SK-N-SH (cell line): ENCODE results near the gene SLC24A3. TPM values are rescaled to one million over a fixed set of nuclear protein-coding genes. Genes with fewer than 3 reads are reported as not detected.

Experiments used
- CTCF ChIA-PET: fragments of 300-600, 350-600 bp; formaldehyde crosslinking; extraction: SDS; loops from one replicate; lab custom pipeline; 2021; lab: Yijun Ruan, JAX
- POLR2A ChIA-PET: fragments of 350-600 bp; sonication (Branson Sonifier 250); formaldehyde crosslinking; extraction: SDS; loops from one replicate; lab custom pipeline; 2020; ENCODE audit warnings: antibody characterized with exemption, inconsistent platforms; lab: Yijun Ruan, JAX
- DNase-seq: peaks from one replicate; pipeline ENCODE4 v3.0.0; 2012
- H2AFZ ChIP-seq: fragments of 200-600 bp; sonication (generic); 2 replicates; pipeline ENCODE4 v1.8.1; 2016; ENCODE audit warnings: antibody characterized with exemption, mild to moderate bottlenecking, low read depth
- H3F3A ChIP-seq: fragments of 200-600 bp; sonication (generic); replicated peaks from 2 replicates; pipeline ENCODE3; 2016; ENCODE audit warnings: antibody characterized with exemption, mild to moderate bottlenecking; ENCODE audit not compliant: insufficient read depth
- H3K27ac ChIP-seq, 2 experiments: fragments of 200-500 bp in 1 of 2; fragments of 200-600 bp in 1 of 2; sonication (Bioruptor generic) in 1 of 2; sonication (generic), shearing (Covaris generic) in 1 of 2; 2 replicates each; pipeline versions ENCODE4 v1.5.1 to v1.6.1; 2014 to 2016; ENCODE audit warnings: low read depth in 2 of 2, inconsistent platforms in 1 of 2, low read length in 1 of 2, mild to moderate bottlenecking in 1 of 2, mixed read lengths in 1 of 2
- H3K27me3 ChIP-seq: fragments of 200-600 bp; sonication (generic), shearing (Covaris generic); 2 replicates; pipeline ENCODE4 v1.6.1; 2016; ENCODE audit warnings: mixed run types; ENCODE audit not compliant: insufficient read depth
- H3K36me3 ChIP-seq, 2 experiments: fragments of 200-500 bp in 1 of 2; fragments of 200-600 bp in 1 of 2; sonication (Bioruptor generic) in 1 of 2; sonication (generic) in 1 of 2; replicated peaks in 1 of 2; 2 replicates each; pipeline versions ENCODE3 to v1.5.1; 2014 to 2016; ENCODE audit warnings: low read length in 1 of 2, mild to moderate bottlenecking in 1 of 2; ENCODE audit not compliant: insufficient read depth in 2 of 2, control insufficient read depth in 1 of 2
- H3K4me1 ChIP-seq, 2 experiments: fragments of 200-500 bp in 1 of 2; fragments of 200-600 bp in 1 of 2; sonication (Bioruptor generic) in 1 of 2; sonication (generic), shearing (Covaris generic) in 1 of 2; 2 replicates each; pipeline versions ENCODE4 v1.5.1 to v1.6.1; 2014 to 2016; ENCODE audit warnings: low read depth in 1 of 2, low read length in 1 of 2, mixed run types in 1 of 2; ENCODE audit not compliant: insufficient read depth in 2 of 2, control insufficient read depth in 1 of 2
- H3K4me2 ChIP-seq: fragments of 200-600 bp; sonication (generic), shearing (Covaris generic); 2 replicates; pipeline ENCODE4 v1.6.1; 2017; ENCODE audit warnings: mixed run types
- H3K4me3 ChIP-seq, 2 experiments: fragments of 200-500 bp in 1 of 2; fragments of 200-600 bp in 1 of 2; sonication (Bioruptor generic) in 1 of 2; sonication (generic), shearing (Covaris generic) in 1 of 2; 2 replicates each; pipeline versions ENCODE4 v1.5.1 to v1.8.1; 2014 to 2016; ENCODE audit warnings: low read depth in 2 of 2, inconsistent platforms in 1 of 2, low read length in 1 of 2, mild to moderate bottlenecking in 1 of 2, mixed read lengths in 1 of 2, moderate library complexity in 1 of 2
- H3K79me2 ChIP-seq: fragments of 200-600 bp; sonication (generic); 2 replicates; pipeline ENCODE4 v1.8.1; 2017; ENCODE audit warnings: mild to moderate bottlenecking; ENCODE audit not compliant: insufficient read depth
- H3K9ac ChIP-seq: fragments of 200-600 bp; sonication (generic); 2 replicates; pipeline ENCODE4 v1.6.1; 2017; ENCODE audit warnings: mixed run types
- H3K9me2 ChIP-seq: fragments of 200-600 bp; sonication (generic); 2 replicates; pipeline ENCODE4 v1.6.1; 2017; ENCODE audit warnings: mixed run types
- H3K9me3 ChIP-seq: fragments of 200-600 bp; sonication (generic); 2 replicates; pipeline ENCODE4 v1.6.1; 2017; ENCODE audit warnings: mixed run types, mild to moderate bottlenecking, moderate library complexity
- H4K20me1 ChIP-seq: fragments of 200-600 bp; sonication (generic); 2 replicates; pipeline ENCODE4 v1.6.1; 2017; ENCODE audit warnings: mild to moderate bottlenecking, mixed run types; ENCODE audit not compliant: insufficient read depth
- ELF1 ChIP-seq: IDR thresholded peaks from 2 replicates; pipeline ENCODE4 v1.4.0; 2012
- EZH2phosphoT487 ChIP-seq: fragments of 200-600 bp; sonication (generic); IDR thresholded peaks from 2 replicates; pipeline ENCODE4 v1.6.1; 2017; ENCODE audit warnings: low read depth, mixed run types, mild to moderate bottlenecking, antibody characterized with exemption, moderate library complexity, borderline replicate concordance
- FOSL2 ChIP-seq: IDR thresholded peaks from 2 replicates; pipeline ENCODE4 v1.4.0; 2012; ENCODE audit warnings: low read depth, mild to moderate bottlenecking, moderate library complexity, borderline replicate concordance
- FOXJ3 ChIP-seq: sonication (generic); formaldehyde crosslinking; IDR thresholded peaks from 2 replicates; pipeline ENCODE4 v1.5.1; 2020; ENCODE audit warnings: mild to moderate bottlenecking, missing genetic modification reagents
- FOXM1 ChIP-seq: IDR thresholded peaks from 2 replicates; pipeline ENCODE4 v1.4.0; 2012; ENCODE audit warnings: low read depth, mild to moderate bottlenecking
- MEF2A ChIP-seq: IDR thresholded peaks from 2 replicates; pipeline ENCODE4 v1.4.0; 2012; ENCODE audit warnings: low read depth, borderline replicate concordance
- NFIC ChIP-seq: IDR thresholded peaks from 2 replicates; pipeline ENCODE4 v1.4.0; 2012; ENCODE audit warnings: borderline replicate concordance
- NRF1 ChIP-seq: IDR thresholded peaks from 2 replicates; pipeline ENCODE4 v1.6.1; 2012; ENCODE audit warnings: low read depth, mild to moderate bottlenecking, low read length
- POLR2AphosphoS5 ChIP-seq: IDR thresholded peaks from 2 replicates; pipeline ENCODE4 v1.6.1; 2012; ENCODE audit warnings: low read depth, low read length
- RCOR1 ChIP-seq: fragments of 150-350 bp; IDR thresholded peaks from 2 replicates; pipeline ENCODE4 v1.6.1; 2017; ENCODE audit warnings: antibody characterized with exemption, low read length
- RFX5 ChIP-seq: IDR thresholded peaks from 2 replicates; pipeline ENCODE4 v1.6.1; 2012; ENCODE audit warnings: mild to moderate bottlenecking, improper control_type of control experiment, low read length
- SMC3 ChIP-seq: IDR thresholded peaks from 2 replicates; pipeline ENCODE4 v1.6.1; 2012; ENCODE audit warnings: low read depth, low read length, improper control_type of control experiment
- WGBS: methylation state at CpG from one replicate; pipeline ENCODE4 v1.1.6; 2017; ENCODE audit warnings: low lambda C conversion rate; 5-methylcytosine and 5-hydroxymethylcytosine counted together
- polyA plus RNA-seq, 3 experiments: library from polyadenylated mRNA; depleted of rRNA; stranded (reverse); fragments of >200 nt; gene quantifications; 2 replicates each; pipeline ENCODE4 v1.2.3, GENCODE V29; 2012
- TF ChIP-seq, protein P1 (sequence below): IDR thresholded peaks from 2 replicates; pipeline ENCODE4 v1.6.1; 2012; ENCODE audit warnings: mild to moderate bottlenecking, low read depth, low read length, moderate library complexity
- TF ChIP-seq, protein P2 (sequence below): IDR thresholded peaks from 2 replicates; pipeline ENCODE4 v1.4.0; 2012; ENCODE audit warnings: low read depth

Gene SLC24A3
- polyA plus RNA-seq, 1 of the 3 experiments (the other 2 are of a cell fraction), result not detected

DNA sequence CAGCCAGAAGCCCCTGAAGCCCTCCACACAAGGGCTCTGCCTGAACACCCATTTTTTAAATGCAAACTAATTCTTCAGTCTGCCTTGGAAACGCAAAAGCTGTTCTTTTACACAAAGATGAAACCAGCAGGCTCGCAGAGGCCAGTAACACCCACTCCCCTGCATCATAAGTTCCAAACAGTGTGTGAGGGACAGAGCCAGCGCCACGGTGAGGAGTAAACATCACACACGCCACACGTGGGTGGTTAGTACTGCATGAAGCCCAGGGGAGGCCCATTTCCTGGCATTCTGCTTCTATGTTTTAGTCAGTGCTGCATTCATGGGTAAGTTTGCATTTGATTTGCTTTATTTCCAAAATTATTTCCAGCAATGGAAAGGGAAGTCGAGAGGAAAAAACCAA is 327.9 kb downstream of the SLC24A3 start:
- Histone ChIP-seq H3K4me1 (no peaks in the 10 kb centered on the region; a peak in 1 of 4 replicates), H2AFZ (no peak overlapping the region), H3K9me2 (no peaks in the 10 kb centered on the region), H3K36me3 (no peaks in the 10 kb centered on the region), H3K9ac (no peak overlapping the region), H4K20me1 (no peaks in the 10 kb centered on the region), H3K4me2 (no peak overlapping the region), H3K27ac (no peak overlapping the region), H3K4me3 (no peak overlapping the region), H3K79me2 (no peaks in the 10 kb centered on the region), H3K9me3 (no peaks in the 10 kb centered on the region), H3F3A (no peaks in the 10 kb centered on the region), H3K27me3 (peaks cover 4% of the 10 kb centered on the region; the same call in 1 of the 2 replicates)
- DNase-seq, result no peak
- 1% methylated on average over 7 of the region's 7 CpGs for WGBS
- TF ChIP-seq FOXJ3 (CRISPR knock-in tag) (no peak), FOXM1 (no peak)
- TF ChIP-seq, protein P1, sequence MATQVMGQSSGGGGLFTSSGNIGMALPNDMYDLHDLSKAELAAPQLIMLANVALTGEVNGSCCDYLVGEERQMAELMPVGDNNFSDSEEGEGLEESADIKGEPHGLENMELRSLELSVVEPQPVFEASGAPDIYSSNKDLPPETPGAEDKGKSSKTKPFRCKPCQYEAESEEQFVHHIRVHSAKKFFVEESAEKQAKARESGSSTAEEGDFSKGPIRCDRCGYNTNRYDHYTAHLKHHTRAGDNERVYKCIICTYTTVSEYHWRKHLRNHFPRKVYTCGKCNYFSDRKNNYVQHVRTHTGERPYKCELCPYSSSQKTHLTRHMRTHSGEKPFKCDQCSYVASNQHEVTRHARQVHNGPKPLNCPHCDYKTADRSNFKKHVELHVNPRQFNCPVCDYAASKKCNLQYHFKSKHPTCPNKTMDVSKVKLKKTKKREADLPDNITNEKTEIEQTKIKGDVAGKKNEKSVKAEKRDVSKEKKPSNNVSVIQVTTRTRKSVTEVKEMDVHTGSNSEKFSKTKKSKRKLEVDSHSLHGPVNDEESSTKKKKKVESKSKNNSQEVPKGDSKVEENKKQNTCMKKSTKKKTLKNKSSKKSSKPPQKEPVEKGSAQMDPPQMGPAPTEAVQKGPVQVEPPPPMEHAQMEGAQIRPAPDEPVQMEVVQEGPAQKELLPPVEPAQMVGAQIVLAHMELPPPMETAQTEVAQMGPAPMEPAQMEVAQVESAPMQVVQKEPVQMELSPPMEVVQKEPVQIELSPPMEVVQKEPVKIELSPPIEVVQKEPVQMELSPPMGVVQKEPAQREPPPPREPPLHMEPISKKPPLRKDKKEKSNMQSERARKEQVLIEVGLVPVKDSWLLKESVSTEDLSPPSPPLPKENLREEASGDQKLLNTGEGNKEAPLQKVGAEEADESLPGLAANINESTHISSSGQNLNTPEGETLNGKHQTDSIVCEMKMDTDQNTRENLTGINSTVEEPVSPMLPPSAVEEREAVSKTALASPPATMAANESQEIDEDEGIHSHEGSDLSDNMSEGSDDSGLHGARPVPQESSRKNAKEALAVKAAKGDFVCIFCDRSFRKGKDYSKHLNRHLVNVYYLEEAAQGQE, result no peak
- ChIA-PET CTCF (interaction anchor here (0.8 to 1.2 kb wide), 2 partner anchors 12 to 153 kb away, joined by 3 to 4 read pairs; no protein-coding TSS in a partner anchor), POLR2A (no interaction called here)

DNA sequence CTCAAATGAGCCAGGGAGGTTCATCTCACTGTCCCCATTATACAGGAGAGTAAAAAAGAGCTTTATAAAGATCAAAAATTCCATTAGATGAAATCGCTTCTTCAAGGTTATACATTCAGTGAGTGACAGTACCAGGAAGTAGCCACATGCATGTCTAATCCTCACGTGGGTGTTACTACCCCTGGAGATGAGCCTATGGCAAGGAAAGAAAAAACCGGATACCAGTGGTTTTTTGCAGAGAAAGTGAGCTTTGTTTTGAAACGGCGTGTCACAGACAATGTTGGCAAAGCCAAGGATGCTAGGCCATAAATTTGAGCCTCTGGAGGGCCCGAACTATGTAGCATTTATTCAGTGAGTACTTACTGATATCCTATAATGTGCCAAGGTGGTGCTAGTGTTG is 330.7 kb downstream of the SLC24A3 start:
- no peaks in the 10 kb centered on the region for H3K9me3 ChIP-seq
- no peak overlapping the region for H3K27ac ChIP-seq
- peaks cover 4% of the 10 kb centered on the region; the same call in 1 of the 2 replicates for H3K27me3 ChIP-seq
- no peak overlapping the region for H3K4me3 ChIP-seq
- POLR2A ChIA-PET, result no interaction called here
- H3K9ac ChIP-seq, result no peak overlapping the region
- no peak overlapping the region for H3K4me2 ChIP-seq
- CTCF ChIA-PET, result interaction anchor here (1.5 kb wide), 1 partner anchor 20 kb away, joined by 3 read pairs; no protein-coding TSS in a partner anchor
- no peaks in the 10 kb centered on the region for H3K79me2 ChIP-seq
- 15% methylated on average over 6 of the region's 6 CpGs for WGBS
- H2AFZ ChIP-seq, result no peak overlapping the region
- no peak for DNase-seq
- H3K4me1 ChIP-seq, result no peaks in the 10 kb centered on the region; a peak in 1 of 4 replicates
- H3K9me2 ChIP-seq, result no peaks in the 10 kb centered on the region
- H3K36me3 ChIP-seq, result no peaks in the 10 kb centered on the region
- no peaks in the 10 kb centered on the region for H3F3A ChIP-seq
- TF ChIP-seq FOXM1 (no peak), POLR2AphosphoS5 (no peak), MEF2A (no peak), EZH2phosphoT487 (no peak), RFX5 (no peak), NRF1 (no peak), FOSL2 (no peak), RCOR1 (no peak), NFIC (no peak), SMC3 (no peak), ELF1 (no peak)
- TF ChIP-seq, protein P2, sequence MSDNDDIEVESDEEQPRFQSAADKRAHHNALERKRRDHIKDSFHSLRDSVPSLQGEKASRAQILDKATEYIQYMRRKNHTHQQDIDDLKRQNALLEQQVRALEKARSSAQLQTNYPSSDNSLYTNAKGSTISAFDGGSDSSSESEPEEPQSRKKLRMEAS, result no peak
- H4K20me1 ChIP-seq, result no peaks in the 10 kb centered on the region
